ENCODE results near the gene TRIM66.

The TRIM66 gene

GRCh38 chr11:8714622-8715225 is 32.3 kb upstream of the TRIM66 start:
- DNase-seq (ENCODE audit: low read depth) = no peak

DNA sequence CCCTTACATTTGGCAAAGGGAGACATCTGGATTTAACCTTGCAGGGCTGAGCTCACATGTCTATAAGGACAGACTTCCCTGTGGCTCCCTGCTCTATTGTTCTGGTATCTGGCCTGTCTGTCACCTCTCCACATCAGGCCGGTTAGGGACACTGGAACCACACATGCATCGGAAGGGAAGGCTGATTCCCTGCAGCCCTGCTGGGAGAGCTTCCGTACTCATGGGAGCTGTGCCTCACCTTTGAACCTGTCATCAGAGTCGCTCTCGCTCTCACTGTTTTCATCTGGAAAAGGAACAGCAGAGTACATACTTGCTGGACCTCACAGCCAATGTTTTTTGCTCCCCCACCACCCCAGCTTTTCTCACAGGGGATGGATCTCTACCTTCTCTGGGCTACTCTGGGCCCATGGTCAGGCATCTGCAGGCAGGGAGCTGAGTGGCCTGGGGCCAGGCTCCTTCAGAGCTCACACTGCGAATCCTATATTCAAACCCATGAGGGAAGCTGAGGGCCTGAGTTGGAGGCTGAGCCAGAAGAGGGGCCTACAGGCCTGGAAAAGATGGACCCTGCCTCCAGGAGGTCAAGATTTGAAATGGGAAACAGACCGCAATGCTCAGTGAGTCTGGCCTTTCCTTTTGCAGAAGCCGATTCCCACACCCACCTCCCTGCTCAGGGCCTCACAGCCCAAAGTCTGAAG is 31.4 kb upstream of the TRIM66 start:
- DNase-seq (ENCODE audit: low read depth) = no peak

DNA sequence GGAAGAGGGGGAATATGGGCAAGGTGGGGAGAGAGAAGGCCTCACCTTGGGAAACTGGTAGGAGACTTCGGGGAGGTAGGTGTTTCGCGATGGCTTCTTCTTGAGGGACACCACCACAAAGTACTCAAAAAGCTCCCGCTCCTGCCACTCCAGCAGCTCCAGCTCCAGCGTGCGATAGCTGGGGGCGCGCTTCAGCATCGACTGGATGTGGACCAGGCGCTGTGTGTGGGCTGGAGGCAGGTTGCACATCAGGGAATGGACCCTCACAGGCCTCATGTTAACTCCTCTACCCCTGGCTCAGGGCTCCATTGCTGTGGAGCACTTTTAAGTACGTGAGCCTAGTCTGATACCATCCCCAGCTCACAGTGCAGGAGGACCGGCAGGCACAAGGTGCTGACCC is 30.0 kb upstream of the TRIM66 start:
- DNase-seq (ENCODE audit: low read depth) = no peak

GRCh38 chr11:8711895-8712442 is 29.5 kb upstream of the TRIM66 start:
- no peak for DNase-seq (ENCODE audit: low read depth)

DNA sequence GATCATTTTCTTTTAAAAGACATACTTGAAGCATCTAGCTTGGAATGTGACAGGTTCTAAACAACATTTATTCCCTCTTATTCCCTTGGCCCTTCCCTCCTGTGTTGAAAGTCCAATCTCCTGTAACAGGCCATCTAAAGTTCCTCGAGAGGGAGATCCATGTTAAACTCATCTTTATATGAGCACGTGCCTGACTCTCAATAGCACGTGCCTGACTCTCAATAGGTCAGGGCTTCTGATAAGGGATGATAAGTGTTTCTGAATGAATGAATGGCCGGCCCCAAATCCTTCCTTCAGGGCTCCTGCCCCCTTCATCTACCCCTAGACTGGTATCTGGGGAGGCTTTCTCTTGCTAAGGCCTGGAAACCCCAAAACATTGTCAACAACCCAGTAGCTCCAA is 27.3 kb upstream of the TRIM66 start:
- DNase-seq (ENCODE audit: low read depth) = no peak

DNA sequence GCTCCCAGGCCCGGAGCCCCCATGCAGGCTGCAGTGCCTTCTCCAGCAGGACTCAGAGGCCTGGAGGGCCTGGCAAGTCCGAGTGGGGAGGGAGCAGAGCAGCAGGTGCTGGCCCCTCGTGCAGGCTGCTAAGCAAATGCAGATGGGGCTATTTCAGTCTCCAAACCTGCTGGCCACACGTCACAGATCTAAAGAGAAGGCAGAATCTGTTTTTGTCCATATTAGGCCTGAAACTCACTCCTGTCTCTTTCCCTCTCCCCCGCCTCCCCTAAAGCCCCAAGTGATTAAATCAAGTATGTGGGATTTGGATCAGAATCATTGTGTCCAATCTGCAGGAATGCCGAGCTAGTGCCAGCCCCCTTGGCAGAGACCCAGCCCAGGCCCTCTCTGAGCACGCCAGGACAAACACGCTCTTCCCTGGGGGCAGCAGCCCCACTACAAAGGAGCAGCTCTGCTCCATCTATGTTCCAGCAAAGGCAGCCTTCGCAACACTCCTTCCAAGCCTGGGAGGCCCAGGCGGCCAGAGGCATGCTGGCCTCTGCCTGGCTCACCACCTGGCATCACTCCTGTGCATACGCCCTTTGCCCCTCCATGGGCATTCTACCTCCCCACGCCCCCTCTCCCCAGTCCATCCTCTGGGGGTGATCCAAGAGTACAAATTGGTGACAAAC is 26.7 kb upstream of the TRIM66 start:
- no peak for DNase-seq (ENCODE audit: low read depth)

GRCh38 chr11:8707541-8708191 is 25.2 kb upstream of the TRIM66 start:
- DNase-seq (ENCODE audit: low read depth) = no peak

- DNase-seq (ENCODE audit: low read depth) = no peak
Measured at GRCh38 chr11:8706673-8707432, 24.4 kb upstream of the TRIM66 start.

- no peak for DNase-seq (ENCODE audit: low read depth)
Measured at GRCh38 chr11:8705146-8705545, 22.7 kb upstream of the TRIM66 start.

DNA sequence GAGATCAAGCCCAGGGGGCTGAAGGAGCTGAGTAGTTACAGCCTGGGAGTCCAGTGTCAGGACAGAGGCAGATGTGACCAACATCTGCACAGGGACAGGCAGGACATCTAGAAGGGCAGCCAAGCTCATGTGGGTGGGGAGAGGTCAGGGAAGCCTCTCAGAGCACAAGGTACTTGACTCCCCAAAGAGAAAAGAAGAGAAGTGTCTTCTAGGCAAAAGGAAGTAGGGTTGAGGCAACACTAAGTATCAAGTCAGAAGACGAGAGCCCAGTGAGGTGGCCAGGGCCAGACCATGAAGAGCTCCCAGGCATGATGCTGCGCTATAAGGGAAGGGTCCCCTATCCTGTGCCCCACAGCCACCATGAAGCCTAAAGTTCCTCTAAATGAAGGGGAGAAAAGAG is 21.7 kb upstream of the TRIM66 start:
- DNase-seq (ENCODE audit: low read depth) = no peak

DNA sequence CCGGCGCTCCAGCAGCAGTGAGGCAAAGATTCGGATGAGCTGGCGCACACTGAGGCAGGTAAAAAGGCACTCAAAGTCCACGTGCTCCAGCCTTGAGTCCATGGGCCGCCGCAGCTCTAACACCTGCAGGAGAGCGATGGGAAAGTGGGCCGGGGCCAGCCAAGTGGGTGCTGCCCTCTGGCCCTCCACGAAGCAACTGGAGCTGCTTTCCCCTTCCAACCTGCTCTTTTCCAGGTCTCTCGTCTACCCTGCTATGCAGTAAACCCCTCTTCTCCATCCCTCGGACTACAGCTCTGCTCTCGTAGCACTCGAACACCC is 20.1 kb upstream of the TRIM66 start:
- DNase-seq (ENCODE audit: low read depth) = no peak

DNA sequence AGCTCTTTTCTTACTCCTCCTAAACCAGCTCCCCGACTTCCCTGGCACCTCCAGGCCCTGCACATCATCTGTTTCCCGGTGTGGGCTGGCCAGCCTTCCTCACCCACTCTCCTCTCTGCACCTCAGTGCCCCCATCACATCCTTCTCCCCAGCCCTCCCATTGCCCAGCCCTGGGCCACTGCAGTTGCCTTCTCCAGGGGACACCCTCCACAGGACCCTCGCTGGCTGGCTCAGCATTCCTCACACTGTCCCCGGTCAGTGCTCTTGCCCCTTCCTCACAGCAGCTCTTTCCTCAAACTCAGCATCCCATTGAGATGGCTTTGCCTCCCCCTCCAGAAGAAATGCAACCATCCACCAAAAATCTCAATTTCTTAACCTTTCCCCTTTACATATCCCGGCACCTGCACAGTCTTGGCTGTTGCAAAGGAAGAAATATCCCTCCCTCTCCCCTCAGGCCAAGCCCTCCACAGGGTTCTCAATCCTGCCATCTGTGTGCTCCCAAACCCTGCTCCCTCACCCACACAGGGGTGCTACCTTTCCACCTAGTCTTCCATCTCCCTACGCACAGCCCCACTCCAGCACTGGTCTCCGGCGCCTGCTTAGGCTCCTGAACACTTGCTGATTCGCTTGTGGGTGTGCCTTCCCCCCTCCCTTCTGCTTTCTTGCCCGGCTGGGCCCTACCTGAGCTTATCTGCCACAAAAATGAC is 19.6 kb upstream of the TRIM66 start:
- no peak for DNase-seq (ENCODE audit: low read depth)

DNA sequence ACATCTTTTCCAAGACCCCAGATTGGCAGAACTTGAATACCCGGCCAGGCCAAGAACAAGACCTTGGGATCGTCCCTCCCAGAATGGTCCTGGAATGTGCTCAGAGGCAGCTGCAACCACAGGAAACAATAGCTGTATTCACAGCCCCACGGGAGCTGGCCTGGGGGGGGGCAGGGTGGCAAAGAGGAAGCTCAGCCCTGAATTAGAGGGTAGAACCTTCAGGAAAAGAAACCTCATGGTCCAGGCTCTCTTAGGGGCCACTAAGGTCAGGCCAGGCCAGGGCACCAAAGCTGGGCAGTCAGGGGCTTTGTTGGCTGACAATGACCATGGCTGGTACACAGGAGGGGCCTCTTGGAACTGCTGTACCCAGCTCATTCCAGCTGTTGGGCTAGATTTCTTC is 17.4 kb upstream of the TRIM66 start:
- DNase-seq (ENCODE audit: low read depth) = no peak

DNA sequence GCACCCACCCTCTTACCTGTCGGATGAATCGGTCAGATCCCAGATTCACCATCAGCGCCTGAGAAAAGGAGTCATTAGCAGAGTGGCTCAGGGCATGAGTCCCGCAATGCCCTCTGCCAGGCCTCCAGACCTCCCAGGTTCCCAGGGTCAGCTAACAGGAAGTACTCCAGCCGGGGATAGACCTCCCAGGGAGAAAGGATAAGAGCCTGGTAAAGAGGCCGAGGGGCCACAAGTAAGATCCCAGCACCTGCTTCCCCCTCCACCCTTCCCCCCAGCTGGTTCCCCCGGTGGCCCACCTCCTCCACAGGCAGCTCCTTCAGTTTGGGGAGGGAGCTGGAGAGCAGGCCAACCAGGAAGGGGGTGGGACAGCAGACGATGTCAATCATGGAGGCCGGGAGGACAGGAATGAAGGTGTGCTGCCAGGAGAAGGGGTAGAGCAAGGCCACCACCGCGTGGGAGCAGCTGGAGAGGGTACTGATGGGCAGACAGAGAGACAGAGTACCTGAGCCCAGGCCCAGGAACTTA is 16.5 kb upstream of the TRIM66 start:
- no peak for DNase-seq (ENCODE audit: low read depth)

DNA sequence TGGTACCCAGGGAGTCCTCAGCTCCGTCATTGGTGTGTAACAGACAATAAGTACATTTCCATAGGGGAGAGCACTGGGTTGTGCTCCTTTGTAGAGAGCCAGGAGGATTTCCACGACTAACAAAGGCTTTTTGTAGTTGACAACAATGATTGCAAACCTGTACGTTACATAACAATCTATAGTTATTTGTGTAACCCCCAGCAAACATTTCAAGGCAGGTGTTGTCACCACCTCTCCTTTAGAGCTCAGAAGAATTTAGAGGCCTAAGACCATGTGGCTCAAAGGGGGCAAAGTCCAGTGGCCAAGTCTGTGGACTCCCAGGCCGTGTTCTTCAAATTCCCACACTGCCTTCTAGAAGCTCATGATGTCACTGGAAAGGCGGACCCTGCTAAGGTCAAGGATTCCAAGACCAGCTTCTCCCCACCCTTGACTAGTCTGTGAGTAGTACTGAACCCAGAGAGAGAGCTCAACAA is 15.9 kb upstream of the TRIM66 start:
- no peak for DNase-seq (ENCODE audit: low read depth)

GRCh38 chr11:8697054-8697453 is 14.6 kb upstream of the TRIM66 start:
- no peak for DNase-seq (ENCODE audit: low read depth)

- no peak for DNase-seq (ENCODE audit: low read depth)
Measured at GRCh38 chr11:8694137-8694536, 11.7 kb upstream of the TRIM66 start.

- DNase-seq (ENCODE audit: low read depth) = no peak
Measured at GRCh38 chr11:8693555-8693954, 11.1 kb upstream of the TRIM66 start.

GRCh38 chr11:8693010-8693551 is 10.6 kb upstream of the TRIM66 start:
- DNase-seq (ENCODE audit: low read depth) = no peak

DNA sequence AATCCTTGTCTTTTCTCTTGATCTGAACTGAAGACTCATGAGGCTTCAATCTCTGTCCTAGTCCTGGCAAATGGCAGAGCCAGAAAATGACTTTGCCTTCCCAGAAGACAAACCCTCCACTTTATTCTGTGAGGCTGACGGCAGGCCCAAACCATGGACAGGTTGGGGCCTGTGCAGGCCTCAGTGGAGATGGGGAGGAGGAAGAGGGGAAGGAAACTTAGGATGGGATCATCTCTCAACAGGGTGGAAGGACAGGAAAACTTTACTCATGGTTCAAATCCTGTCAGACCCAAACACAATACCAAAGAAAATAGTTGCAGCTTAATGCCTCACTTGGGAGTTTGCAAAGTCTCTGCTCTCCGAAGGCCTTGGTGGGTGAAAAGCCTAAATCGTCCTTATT is 10.0 kb upstream of the TRIM66 start:
- DNase-seq (ENCODE audit: low read depth) = no peak

DNA sequence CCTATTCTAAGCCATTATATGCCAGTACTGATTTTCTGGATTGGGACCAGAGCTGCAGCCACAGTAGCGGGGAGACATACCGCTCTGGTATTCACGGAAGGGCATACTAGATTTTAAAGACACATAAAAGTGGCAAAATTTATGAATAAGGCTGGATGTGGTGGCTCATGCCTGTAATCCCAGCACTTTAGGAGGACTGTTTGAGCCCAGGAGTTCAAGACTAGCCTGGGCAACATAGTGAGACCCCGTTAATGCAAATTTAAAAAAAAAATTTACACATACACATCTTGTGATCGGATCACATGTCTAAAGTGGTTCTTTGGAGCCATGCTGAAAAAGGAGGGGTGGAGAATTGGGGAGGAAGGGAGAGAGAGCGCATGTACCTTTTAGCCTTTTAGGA is 9.1 kb upstream of the TRIM66 start:
- DNase-seq (ENCODE audit: low read depth) = no peak
